Measurements from ENCODE around the gene FGF22.
"Not testable (repeated sequence)": the region's sequence is repeated elsewhere in the genome, so short reads cannot be mapped to it uniquely, and the experiment has no call there.

The FGF22 gene

DNA sequence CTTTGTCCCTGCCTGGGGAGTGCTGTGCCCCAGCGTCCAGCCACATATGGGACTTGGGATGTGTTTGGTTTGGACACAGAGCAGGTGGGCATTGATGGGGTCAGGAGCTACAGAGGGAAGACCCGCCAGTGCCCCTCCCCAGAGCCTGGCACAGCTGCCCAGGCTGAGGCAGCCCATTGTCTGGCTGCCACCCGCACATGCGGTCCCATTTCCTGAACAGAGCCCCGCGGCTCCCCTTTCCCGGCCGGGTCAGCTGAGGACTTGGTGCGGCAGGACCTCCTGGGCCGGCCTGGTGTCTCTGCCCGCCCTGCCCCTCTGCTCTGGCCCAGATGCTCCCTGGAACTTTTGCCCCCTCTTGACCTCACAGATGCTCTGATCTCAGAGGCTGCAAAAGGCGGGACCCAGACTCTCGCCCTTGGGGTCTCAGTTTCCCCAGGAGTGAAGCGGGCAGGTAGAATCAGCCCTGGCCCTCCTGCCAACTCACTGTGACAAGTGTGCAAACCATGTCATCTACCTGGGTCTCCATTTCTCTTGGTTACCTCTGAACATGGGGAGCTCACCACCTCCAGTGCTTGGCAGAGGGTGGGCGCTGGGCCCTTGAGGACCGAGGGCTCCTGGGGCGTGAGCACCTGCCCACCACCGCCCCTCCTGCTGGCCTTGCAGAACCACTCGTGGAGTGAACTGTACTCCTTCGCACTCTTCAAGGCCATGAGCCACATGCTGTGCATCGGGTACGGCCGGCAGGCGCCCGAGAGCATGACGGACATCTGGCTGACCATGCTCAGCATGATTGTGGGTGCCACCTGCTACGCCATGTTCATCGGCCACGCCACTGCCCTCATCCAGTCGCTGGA, 32.2 kb upstream of the FGF22 start:
- in situ Hi-C loops (cut with HindIII; ENCODE audit: low sequenced_read_pairs), result no loop called here

GRCh38 chr19:608155-609003, 31.3 kb upstream of the FGF22 start:
- in situ Hi-C loops (cut with HindIII; ENCODE audit: low sequenced_read_pairs), result no loop called here

GRCh38 chr19:609004-609346, 30.7 kb upstream of the FGF22 start:
- in situ Hi-C loops (cut with HindIII; ENCODE audit: low sequenced_read_pairs), result no loop called here

DNA sequence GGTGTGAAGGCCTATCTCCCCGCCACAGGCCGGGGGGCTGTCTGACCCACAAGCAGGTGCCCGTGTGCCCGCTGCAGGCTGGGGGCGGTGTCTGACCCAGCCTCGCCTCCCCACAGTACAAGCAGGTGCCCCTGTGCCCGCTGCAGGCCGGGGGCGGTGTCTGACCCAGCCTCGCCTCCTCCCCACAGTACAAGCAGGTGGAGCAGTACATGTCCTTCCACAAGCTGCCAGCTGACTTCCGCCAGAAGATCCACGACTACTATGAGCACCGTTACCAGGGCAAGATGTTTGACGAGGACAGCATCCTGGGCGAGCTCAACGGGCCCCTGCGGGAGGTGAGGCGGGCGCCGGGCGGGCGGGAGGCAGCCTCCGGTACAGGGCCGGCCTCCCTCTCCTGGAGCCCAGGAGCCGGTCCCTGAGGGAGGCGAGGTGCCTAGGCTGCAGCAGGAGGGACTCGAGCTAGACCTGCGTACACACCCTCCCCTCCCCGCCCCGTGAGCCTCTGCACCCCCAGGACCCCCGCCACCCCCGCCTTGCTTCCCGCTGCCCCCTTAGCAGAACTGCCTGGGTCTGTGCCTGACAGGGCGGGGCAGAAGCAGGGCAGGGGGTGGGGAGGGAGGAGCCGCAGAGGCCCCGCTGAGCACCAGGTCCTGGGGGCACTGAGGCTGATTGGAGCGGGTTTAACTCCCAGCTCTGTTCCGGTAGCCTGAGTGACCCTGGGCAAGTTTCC, 29.4 kb upstream of the FGF22 start:
- in situ Hi-C loops (cut with HindIII; ENCODE audit: low sequenced_read_pairs), result no loop called here

DNA sequence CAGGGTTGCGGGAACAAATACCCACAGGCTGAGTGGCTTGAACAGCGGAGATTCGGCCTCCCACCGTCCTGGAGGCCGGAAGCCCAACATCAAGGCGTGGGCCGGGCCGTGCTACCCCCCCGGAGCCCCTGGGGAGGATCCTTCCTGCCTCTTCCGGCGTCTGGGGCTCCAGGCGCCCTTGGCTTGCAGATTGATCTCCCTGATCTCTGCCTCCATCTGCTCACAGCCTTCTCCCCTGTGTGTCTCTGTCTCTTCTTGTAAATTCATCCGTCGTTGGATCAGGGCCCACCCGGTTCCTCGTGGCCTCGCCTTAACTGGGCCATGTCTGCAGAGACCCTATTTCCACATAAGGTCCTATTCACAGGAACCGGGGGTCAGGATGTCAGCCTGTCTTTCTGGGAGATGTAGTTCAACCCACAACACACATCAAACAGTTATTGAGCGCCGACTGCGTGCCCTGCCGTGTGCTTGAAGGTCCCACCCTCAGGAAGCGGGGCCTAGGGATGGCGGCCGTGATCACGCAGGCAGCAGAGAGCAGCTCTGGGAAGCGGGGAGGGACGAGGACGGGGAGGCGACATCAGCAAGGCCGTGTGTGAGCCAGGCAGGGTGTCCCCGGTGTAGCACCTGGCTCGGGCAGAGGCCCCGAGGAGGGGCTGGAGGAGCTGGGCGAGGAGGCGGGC, 28.7 kb upstream of the FGF22 start:
- in situ Hi-C loops (cut with HindIII; ENCODE audit: low sequenced_read_pairs), result no loop called here

DNA sequence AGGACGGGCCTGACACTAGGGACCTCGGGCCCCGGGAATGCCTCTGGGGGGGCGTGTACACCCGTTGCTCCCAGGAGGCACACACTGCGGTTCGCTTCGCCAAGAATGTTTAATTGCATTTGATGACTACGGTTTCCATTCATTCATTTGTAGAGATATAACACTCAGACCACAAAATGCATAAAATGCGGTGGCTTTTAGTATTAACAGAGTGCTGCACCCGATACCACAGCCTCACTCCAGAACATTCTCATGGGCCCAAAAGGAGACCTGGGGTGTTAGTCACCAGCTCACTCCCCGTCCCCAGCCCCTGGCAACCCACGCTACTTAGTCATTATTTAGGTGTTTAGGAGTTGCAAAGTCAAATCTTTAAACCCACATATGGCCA, 28.2 kb upstream of the FGF22 start:
- in situ Hi-C loops (cut with HindIII; ENCODE audit: low sequenced_read_pairs), result no loop called here

DNA sequence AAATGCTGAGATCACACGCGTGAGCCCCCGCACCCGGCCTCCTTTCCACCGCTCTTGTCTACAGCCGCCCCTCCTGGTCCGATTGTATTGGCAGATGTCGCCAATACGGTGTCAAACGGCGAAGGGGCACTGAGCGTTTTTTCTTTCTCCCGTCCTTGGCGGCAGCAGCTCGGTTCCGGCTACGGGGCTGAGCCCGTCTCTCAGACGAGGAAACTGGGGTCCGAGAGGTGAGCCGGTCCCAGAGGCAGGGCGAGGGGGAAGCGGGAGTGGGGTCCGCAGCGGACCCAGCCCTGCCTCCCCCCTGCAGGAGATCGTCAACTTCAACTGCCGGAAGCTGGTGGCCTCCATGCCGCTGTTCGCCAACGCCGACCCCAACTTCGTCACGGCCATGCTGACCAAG, 26.7 kb upstream of the FGF22 start:
- in situ Hi-C loops (cut with HindIII; ENCODE audit: low sequenced_read_pairs), result no loop called here

- in situ Hi-C loops (cut with HindIII; ENCODE audit: low sequenced_read_pairs), result no loop called here
Measured at GRCh38 chr19:613732-614567, 25.7 kb upstream of the FGF22 start.

GRCh38 chr19:615619-616018, 24.1 kb upstream of the FGF22 start:
- in situ Hi-C loops (cut with HindIII; ENCODE audit: low sequenced_read_pairs), result no loop called here

GRCh38 chr19:616062-616700, 23.5 kb upstream of the FGF22 start:
- in situ Hi-C loops (cut with HindIII; ENCODE audit: low sequenced_read_pairs), result no loop called here

- in situ Hi-C loops (cut with HindIII; ENCODE audit: low sequenced_read_pairs), result no loop called here
Measured at GRCh38 chr19:616747-617526, 22.7 kb upstream of the FGF22 start.

GRCh38 chr19:617551-618246, 22.0 kb upstream of the FGF22 start:
- in situ Hi-C loops (cut with HindIII; ENCODE audit: low sequenced_read_pairs), result no loop called here

- in situ Hi-C loops (cut with HindIII; ENCODE audit: low sequenced_read_pairs), result no loop called here
Measured at GRCh38 chr19:618247-618619, 21.4 kb upstream of the FGF22 start.

GRCh38 chr19:618674-619285, 20.9 kb upstream of the FGF22 start:
- in situ Hi-C loops (cut with HindIII; ENCODE audit: low sequenced_read_pairs), result no loop called here

GRCh38 chr19:619286-620002, 20.2 kb upstream of the FGF22 start:
- in situ Hi-C loops (cut with HindIII; ENCODE audit: low sequenced_read_pairs), result no loop called here

DNA sequence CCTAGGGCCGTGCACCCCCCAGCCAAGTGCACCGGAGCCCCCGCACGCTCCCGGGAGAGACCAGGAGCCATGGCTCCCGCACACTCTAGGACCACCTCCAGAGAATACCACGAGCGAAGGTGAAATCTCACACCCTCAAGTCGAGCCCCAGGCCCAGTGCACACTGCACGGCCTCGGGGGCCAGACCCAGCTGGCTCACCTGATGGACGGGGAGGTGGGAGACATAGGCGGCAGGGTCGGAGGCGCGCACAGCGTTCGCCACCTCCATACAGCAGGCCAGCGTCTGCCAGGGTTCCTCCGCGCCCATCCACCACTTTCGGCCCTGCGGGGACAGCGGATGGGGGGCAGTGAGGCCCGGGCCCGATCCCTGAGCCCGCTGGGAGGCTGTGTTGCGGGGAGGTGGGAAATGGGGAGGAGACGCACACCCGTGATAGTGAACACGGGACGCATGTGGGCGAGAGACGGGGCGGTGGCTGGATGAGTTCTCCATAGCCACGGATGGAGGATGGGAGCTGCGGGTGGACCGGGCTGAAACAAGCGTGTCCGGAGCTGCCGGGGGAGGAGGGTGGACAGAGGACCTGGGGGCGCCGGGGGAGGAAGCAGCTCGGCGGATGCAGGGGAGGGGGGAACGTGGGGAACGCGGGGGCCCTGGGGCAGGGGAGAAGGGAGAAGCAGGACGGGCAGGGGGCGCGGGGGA, 19.4 kb upstream of the FGF22 start:
- in situ Hi-C loops (cut with HindIII; ENCODE audit: low sequenced_read_pairs), result no loop called here

- in situ Hi-C loops (cut with HindIII; ENCODE audit: low sequenced_read_pairs), result not testable (repeated sequence)
Measured at GRCh38 chr19:621191-621590, 18.5 kb upstream of the FGF22 start.
